Endothelial cell of hepatic sinusoid (primary cell): Measurements from ENCODE around the gene OGN.

ENCODE experiments used
- in situ Hi-C: cut with HindIII; loops from 2 replicates; pipeline ENCODE4 v1.10.0; 2017; ENCODE audit warnings: low sequenced_read_pairs

Gene OGN

DNA sequence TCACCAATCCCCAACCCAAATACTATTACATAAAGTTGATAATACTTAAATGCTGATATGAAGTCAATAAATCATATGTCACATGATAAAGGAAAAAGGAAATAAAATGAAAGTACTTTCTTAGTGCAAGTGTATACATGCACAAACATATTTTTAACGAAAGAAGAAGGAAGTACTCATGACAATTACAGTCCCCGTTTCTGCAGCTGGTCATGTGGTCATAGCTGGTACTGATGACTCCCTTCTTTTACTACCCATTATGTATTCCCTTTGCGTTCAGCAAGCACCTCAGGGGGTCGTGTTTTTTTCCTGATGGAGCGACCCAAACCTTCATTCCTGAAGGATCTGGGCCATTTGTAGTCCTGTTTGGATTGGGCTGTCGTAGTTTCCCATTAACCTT, 51.3 kb downstream of the OGN start:
- in situ Hi-C loops = loop anchor here (25.0 kb wide), 1 partner anchor 234 kb away; no protein-coding TSS in a partner anchor

GRCh38 chr9:92350740-92351133, 53.6 kb downstream of the OGN start:
- in situ Hi-C loops = loop anchor here (25.0 kb wide), 1 partner anchor 237 kb away; no protein-coding TSS in a partner anchor

DNA sequence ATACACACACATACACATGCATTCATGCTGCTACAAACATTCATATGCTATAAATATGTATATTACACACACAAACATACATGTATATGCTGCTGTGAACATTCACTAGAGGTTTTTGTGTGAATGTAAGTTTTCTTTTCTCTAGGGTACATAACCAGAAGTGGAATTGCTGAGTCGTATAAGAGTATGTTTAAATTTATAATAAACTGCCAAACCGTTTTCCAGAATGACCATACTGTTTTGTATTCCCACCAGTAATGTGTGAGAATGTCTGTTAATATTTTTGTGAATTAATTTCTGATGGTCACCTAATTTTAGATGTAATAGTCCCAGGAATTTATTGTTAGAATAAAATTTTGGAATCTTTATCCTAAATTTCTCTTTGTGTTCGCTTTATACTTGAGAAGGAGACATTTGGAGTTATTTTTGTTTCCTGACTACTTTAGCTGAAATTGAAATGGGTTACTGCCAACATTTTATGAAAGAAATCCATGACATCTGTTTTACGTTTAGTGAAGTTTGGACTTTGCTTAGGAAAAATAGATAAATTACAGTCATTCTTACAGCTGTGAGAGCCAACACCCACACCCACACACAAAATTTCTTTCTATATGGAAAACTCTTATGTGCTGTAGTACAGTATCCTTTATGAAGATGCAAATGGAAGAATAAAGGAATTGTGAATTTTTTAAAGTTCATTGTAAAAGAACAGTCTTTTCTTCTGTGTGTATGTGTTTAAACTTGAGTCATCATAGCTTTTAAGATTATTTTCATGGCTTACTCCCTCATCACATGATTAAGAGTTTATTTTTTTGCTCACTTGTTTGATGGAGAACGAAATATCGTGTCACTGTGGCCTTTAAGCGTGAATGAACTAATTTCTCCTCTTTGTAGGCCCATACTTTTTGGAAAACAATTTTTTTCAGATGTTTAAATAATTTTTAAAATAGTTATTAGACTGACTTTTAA, 54.3 kb downstream of the OGN start:
- in situ Hi-C loops = loop anchor here (25.0 kb wide), 1 partner anchor 237 kb away; no protein-coding TSS in a partner anchor

GRCh38 chr9:92345582-92345981, 58.8 kb downstream of the OGN start:
- in situ Hi-C loops = no loop called here

DNA sequence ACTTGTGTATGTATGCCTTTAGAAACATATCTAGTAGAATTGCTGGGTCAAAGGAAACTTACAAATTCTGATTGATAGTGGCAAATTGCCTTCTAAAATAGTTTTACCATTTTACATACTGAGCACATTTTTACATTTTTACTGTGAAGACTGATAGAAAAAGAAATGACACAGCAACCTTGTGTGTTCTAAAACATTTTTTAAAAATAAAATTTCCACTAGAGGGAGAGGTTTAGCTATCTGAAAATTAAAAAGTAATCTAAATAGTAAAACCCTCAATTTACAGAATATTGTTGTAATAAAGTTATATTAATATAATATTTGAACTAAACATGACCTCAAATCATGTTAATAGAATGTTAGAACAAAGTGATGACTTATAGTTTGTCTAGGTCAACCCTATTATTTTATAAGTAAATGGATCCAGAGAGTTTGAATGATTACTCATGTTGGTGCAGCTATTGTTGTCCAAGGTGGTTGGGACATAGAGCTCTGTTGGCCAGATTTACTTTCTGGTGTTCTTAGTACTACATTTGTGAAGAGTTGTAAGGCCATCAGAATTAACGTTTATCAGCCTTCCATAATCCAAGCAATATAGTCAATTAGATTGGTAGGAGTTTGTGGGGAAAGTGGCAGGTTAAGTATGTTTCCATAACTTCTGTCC, 61.4 kb downstream of the OGN start:
- in situ Hi-C loops = no loop called here

DNA sequence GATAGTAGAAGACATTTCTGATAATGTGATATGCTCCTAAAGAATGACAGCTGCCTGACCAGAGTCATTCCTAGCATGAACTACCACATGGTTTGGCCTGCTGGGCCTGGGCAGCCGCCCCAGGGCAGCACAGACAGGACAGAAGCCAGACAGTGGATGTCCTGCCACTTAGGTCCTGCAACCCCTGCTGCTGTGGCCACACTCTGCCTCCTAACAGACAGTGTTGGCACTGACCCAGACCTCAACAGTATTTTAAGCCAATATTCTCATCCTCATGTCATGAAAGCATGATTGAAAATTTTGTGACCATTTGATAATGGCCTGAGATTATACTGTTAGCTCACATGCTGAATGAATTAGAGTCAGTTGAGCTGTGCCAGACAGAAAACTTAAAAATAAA, 62.8 kb downstream of the OGN start:
- in situ Hi-C loops = no loop called here

GRCh38 chr9:92333282-92333634, 71.1 kb downstream of the OGN start:
- in situ Hi-C loops = no loop called here
